GM18502 (cell line): Measurements from ENCODE around the gene HTN3.
A peak's percentile ranks its signal among the peaks of the same experiment; 100 is the strongest.
"Not testable (repeated sequence)": the region's sequence is repeated elsewhere in the genome, so short reads cannot be mapped to it uniquely, and the experiment has no call there.

Experiments
- ATAC-seq: cut with Tn5 transposase; IDR thresholded peaks from one replicate; pipeline ENCODE4 v1.9.1; 2021; ENCODE audit warnings: mild to moderate bottlenecking; ENCODE audit not compliant: unreplicated experiment, poor library complexity

The HTN3 gene

GRCh38 chr4:70028159-70028558 is at the start of gene HTN3:
TSS of gene HTN3 (plus strand) at chr4:70028459. CDS start at chr4:70030741, 2,282 bp downstream.
- not testable (repeated sequence) for ATAC-seq

- ATAC-seq, result no peak
Measured at GRCh38 chr4:69984030-69984443, 44.2 kb upstream of the HTN3 start.

GRCh38 chr4:69986663-69987062 is 41.6 kb upstream of the HTN3 start:
- no peak for ATAC-seq

GRCh38 chr4:69991016-69991415 is 37.2 kb upstream of the HTN3 start:
- ATAC-seq, result no peak

- ATAC-seq, result no peak
Measured at GRCh38 chr4:69994782-69995181, 33.5 kb upstream of the HTN3 start.

- ATAC-seq, result no peak
Measured at GRCh38 chr4:69995526-69996016, 32.7 kb upstream of the HTN3 start, which contains the start of gene STATH. TSS of gene STATH (plus strand) at chr4:69995966. CDS start at chr4:69998438, 2,472 bp downstream.

- ATAC-seq, result peak; percentile 58
Measured at GRCh38 chr4:69999420-69999819, 28.8 kb upstream of the HTN3 start.

- ATAC-seq, result no peak
Measured at GRCh38 chr4:70000711-70001110, 27.5 kb upstream of the HTN3 start.

- no peak for ATAC-seq
Measured at GRCh38 chr4:70002507-70002906, 25.8 kb upstream of the HTN3 start.

GRCh38 chr4:70008771-70009170 is 19.5 kb upstream of the HTN3 start:
- no peak for ATAC-seq

- ATAC-seq, result not testable (repeated sequence)
Measured at GRCh38 chr4:70019006-70019405, 9.3 kb upstream of the HTN3 start.

GRCh38 chr4:70023218-70023617 is 5.0 kb upstream of the HTN3 start:
- no peak for ATAC-seq

- ATAC-seq, result no peak
Measured at GRCh38 chr4:70027011-70027410, 1.2 kb upstream of the HTN3 start.

GRCh38 chr4:70037559-70037958 is 9.3 kb downstream of the HTN3 start:
- not testable (repeated sequence) for ATAC-seq

GRCh38 chr4:70039928-70040327 is 11.7 kb downstream of the HTN3 start:
- ATAC-seq, result not testable (repeated sequence)

- ATAC-seq, result no peak
Measured at GRCh38 chr4:70041652-70042286, 13.5 kb downstream of the HTN3 start.

GRCh38 chr4:70050138-70050537 is 21.9 kb downstream of the HTN3 start, which contains the start of gene HTN1:
TSS of gene HTN1 (plus strand) at chr4:70050438. CDS start at chr4:70053077, 2,639 bp downstream.
- ATAC-seq, result not testable (repeated sequence)

GRCh38 chr4:70056534-70056933 is 28.3 kb downstream of the HTN3 start:
- not testable (repeated sequence) for ATAC-seq

GRCh38 chr4:70057651-70058050 is 29.4 kb downstream of the HTN3 start:
- no peak for ATAC-seq

- no peak for ATAC-seq
Measured at GRCh38 chr4:70059149-70059548, 30.9 kb downstream of the HTN3 start.

GRCh38 chr4:70062000-70062399 is 33.7 kb downstream of the HTN3 start:
- ATAC-seq, result peak; percentile 75

GRCh38 chr4:70080205-70080604 is 51.9 kb downstream of the HTN3 start:
- no peak for ATAC-seq
